Thyroid gland (tissue), 4 donors: ENCODE results near the gene LRRC4C. TPM values are rescaled to one million over a fixed set of nuclear protein-coding genes. Genes with fewer than 3 reads are reported as not detected.

Source experiments
- DNase-seq, 2 donors: peaks; one replicate each; pipeline ENCODE4 v3.0.0-alpha.2; 2019
- H3K27ac ChIP-seq, 3 donors: fragments of 200-600 bp; sonication (generic); 1 replicate in 2 of 3; 2 replicates in 1 of 3; pipeline ENCODE4 v1.5.1; 2016 to 2019; ENCODE audit warnings: mild to moderate bottlenecking in 1 of 3, moderate library complexity in 1 of 3
- H3K27me3 ChIP-seq: fragments of 200-600 bp; sonication (generic); one replicate; pipeline ENCODE4 v1.5.1; 2019
- H3K36me3 ChIP-seq, 2 donors: fragments of 200-600 bp; sonication (generic); one replicate each; pipeline ENCODE4 v1.5.1; 2016 to 2019
- H3K4me1 ChIP-seq, 2 donors: fragments of 200-600 bp; sonication (generic); one replicate each; pipeline ENCODE4 v1.5.1; 2017 to 2019
- H3K4me3 ChIP-seq, 3 donors: fragments of 200-600 bp; sonication (generic); replicated peaks in 1 of 3; 1 replicate in 2 of 3; 2 replicates in 1 of 3; pipeline ENCODE4 v1.5.1; 2016; ENCODE audit warnings: mild to moderate bottlenecking in 1 of 3
- H3K9me3 ChIP-seq: fragments of 200-600 bp; sonication (generic); one replicate; pipeline ENCODE4 v1.5.1; 2017
- POLR2A ChIP-seq, 2 donors: fragments of 450-650 bp; IDR thresholded peaks; one replicate each; pipeline ENCODE4 v1.6.1; 2017; ENCODE audit warnings: antibody characterized with exemption in 2 of 2, mild to moderate bottlenecking in 2 of 2, moderate library complexity in 1 of 2
- WGBS, 2 donors: methylation state at CpG; one replicate each; pipeline ENCODE4 v1.1.5; 2017; 5-methylcytosine and 5-hydroxymethylcytosine counted together
- intact Hi-C: fragments of 100-400 bp; cut with DNase I; formaldehyde crosslinking; loops from one replicate; pipeline ENCODE4 v1.15.1; 2023
- total RNA-seq, 4 donors: library from RNA; depleted of rRNA; stranded (reverse); fragments of >200 nt; gene quantifications; one replicate each; pipeline ENCODE4 v1.2.3, GENCODE V29; 2016
- TF ChIP-seq, protein P1 (sequence below), 6 experiments: fragments of 200-600 bp in 3 of 6; fragments of 450-650 bp in 3 of 6; sonication (generic) in 3 of 6; IDR thresholded peaks; one replicate each; pipeline ENCODE4 v1.5.1; 2016 to 2019; ENCODE audit warnings: antibody characterized with exemption in 6 of 6, mild to moderate bottlenecking in 2 of 6, inconsistent platforms in 1 of 6, moderate library complexity in 1 of 6

Gene LRRC4C
- total RNA-seq, 4 donors from 2014 or later = 4.6 to 13.9 (median 7.8) TPM

- 1 to 2% methylated on average over 27 of the region's 27 CpGs for WGBS, 2 donors
- DNase-seq = peak; percentile 71 to 80
- Histone ChIP-seq H3K27ac (peak overlapping the region; percentile 38 to 78 (median 59)), H3K4me3 (peak overlapping the region in 2 of 3 donors; percentile 32 to 56), H3K27me3 (no peaks in the 10 kb centered on the region), H3K9me3 (no peaks in the 10 kb centered on the region), H3K4me1 (peaks cover 0 to 10% of the 10 kb centered on the region in 2 donors), H3K36me3 (no peaks in the 10 kb centered on the region)
- TF ChIP-seq, protein P1, sequence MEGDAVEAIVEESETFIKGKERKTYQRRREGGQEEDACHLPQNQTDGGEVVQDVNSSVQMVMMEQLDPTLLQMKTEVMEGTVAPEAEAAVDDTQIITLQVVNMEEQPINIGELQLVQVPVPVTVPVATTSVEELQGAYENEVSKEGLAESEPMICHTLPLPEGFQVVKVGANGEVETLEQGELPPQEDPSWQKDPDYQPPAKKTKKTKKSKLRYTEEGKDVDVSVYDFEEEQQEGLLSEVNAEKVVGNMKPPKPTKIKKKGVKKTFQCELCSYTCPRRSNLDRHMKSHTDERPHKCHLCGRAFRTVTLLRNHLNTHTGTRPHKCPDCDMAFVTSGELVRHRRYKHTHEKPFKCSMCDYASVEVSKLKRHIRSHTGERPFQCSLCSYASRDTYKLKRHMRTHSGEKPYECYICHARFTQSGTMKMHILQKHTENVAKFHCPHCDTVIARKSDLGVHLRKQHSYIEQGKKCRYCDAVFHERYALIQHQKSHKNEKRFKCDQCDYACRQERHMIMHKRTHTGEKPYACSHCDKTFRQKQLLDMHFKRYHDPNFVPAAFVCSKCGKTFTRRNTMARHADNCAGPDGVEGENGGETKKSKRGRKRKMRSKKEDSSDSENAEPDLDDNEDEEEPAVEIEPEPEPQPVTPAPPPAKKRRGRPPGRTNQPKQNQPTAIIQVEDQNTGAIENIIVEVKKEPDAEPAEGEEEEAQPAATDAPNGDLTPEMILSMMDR (IDR thresholded peaks at IDR 0.05) = peak; percentile 71 to 98 (median 86)
- TF ChIP-seq POLR2A (IDR thresholded peaks at IDR 0.05) = peak in 1 of 2 donors; percentile 75
- intact Hi-C loops = no loop called here
These were observed 1165.7 kb downstream of the LRRC4C start for GRCh38 chr11:40293655-40294348.

DNA sequence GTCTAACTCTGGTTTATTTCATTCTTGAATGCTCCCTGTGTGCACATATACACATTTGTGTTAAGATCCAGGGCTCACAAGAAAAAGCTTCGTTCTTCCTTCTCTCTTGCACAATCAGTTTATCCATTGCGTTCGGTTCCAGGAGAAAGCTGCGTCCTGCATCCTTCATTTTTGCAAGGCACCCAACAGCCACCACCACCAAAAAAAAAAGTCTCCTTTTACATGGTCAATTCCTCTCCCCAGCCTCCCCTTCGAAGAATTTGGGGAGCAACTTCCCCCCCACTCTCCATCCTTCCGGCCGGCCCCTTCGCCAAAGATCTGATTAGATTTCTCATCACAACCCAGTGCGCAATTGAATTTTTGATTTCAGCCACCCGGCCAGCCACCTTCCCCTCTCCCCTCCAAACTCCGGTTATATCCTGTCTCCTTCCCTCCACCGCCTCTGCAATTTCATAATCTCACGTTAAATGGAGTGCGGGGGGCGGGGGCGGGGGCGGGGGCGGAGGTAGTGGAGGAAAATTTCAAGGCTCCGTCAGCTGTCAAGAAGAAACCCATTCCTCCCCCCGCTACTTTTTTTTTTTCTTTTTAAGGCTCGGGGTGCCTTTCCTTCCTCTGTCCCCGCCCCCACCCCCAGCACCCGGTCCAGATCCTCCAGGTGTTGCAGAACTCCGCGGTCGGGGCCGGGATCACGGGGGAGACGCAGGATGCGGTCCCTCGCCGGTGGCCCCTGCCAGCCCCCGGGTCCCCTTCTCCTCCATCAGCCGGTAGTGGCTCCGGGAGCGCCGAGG, 1166.5 kb downstream of the LRRC4C start:
- Histone ChIP-seq H3K36me3 (no peaks in the 10 kb centered on the region), H3K9me3 (no peaks in the 10 kb centered on the region), H3K4me3 (peak overlapping the region in 2 of 3 donors; percentile 32 to 56), H3K4me1 (peaks cover 0 to 10% of the 10 kb centered on the region in 2 donors), H3K27ac (peak overlapping the region in 2 of 3 donors; percentile 38 to 78), H3K27me3 (no peaks in the 10 kb centered on the region)
- DNase-seq = peak; percentile 30 to 43
- intact Hi-C loops = no loop called here
- 2 to 3% methylated on average over 37 of the region's 37 CpGs for WGBS, 2 donors
- TF ChIP-seq POLR2A (IDR thresholded peaks at IDR 0.05) = no peak
- TF ChIP-seq, protein P1 (IDR thresholded peaks at IDR 0.05) = no peak

DNA sequence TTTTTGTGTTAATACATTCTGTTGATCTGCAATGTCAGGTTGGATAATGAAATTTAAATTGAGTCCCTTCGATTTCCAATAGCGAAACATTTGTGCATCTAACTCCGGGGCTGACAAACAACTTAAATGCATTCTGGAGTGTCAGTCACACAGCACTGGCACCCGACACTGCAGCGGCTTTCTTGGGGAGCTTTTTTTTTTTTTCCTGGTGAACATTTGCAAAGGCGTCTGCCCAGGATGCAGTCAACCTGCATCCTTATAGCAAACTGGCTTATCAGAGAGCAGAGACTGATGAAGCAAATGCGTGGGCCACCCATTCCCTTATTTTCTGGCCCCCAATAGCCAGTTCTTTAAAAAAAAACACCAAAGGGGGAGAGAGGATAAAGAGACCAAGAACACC, 1167.7 kb downstream of the LRRC4C start:
- intact Hi-C loops = no loop called here
- Histone ChIP-seq H3K9me3 (no peaks in the 10 kb centered on the region), H3K36me3 (no peaks in the 10 kb centered on the region), H3K4me1 (peaks cover 0 to 10% of the 10 kb centered on the region in 2 donors), H3K27me3 (no peaks in the 10 kb centered on the region), H3K4me3 (no peak overlapping the region), H3K27ac (no peak overlapping the region)
- 72 to 77% methylated on average over 7 of the region's 7 CpGs for WGBS, 2 donors
- TF ChIP-seq, protein P1 (IDR thresholded peaks at IDR 0.05) = no peak
- no peak for TF ChIP-seq POLR2A (IDR thresholded peaks at IDR 0.05)
- no peak for DNase-seq

- Histone ChIP-seq H3K4me3 (no peak overlapping the region), H3K9me3 (no peaks in the 10 kb centered on the region)
- intact Hi-C loops = no loop called here
These were observed 1168.1 kb downstream of the LRRC4C start for GRCh38 chr11:40291329-40291728.

More at GRCh38 chr11:40291329-40291728, 1168.1 kb downstream of the LRRC4C start:
- peaks cover 0 to 10% of the 10 kb centered on the region in 2 donors for H3K4me1 ChIP-seq
- H3K36me3 ChIP-seq = no peaks in the 10 kb centered on the region
- WGBS, 2 donors = 65 to 69% methylated on average over 3 of the region's 3 CpGs
- H3K27me3 ChIP-seq = no peaks in the 10 kb centered on the region
- DNase-seq = no peak
- TF ChIP-seq, protein P1 (IDR thresholded peaks at IDR 0.05) = no peak
- TF ChIP-seq POLR2A (IDR thresholded peaks at IDR 0.05) = no peak
- H3K27ac ChIP-seq = no peak overlapping the region
